ENCODE results near the gene MTRR.
A peak's percentile ranks its signal among the peaks of the same experiment; 100 is the strongest.

The MTRR gene

DNA sequence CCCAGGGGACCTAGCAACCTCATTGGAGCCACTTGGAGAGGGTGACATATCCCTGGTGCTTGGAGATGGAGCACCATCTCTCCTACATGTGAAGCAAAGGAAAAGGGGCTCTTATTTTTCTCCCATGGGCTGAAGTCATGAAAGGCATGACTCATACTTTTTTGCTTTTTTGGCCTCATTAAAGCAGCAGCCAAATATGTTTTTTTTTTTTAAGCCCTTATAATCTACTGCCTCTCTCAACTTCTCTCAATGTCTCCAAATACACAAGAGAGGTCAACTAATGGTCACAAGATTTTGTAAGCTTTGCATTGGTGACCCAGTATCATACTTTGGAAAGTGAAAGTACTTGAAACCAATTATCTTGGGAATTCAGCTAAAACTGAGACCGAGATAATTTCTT lies 16.4 kb upstream of the MTRR start:
- no peak for DNase-seq (ENCODE audit: extremely low spot score)
- ChIA-PET POLR2A (no interaction called here), CTCF (interaction anchor here (1.2 kb wide), 1 partner anchor 36 kb away, joined by 3 read pairs; no protein-coding TSS in a partner anchor)
- TF ChIP-seq, protein P1, sequence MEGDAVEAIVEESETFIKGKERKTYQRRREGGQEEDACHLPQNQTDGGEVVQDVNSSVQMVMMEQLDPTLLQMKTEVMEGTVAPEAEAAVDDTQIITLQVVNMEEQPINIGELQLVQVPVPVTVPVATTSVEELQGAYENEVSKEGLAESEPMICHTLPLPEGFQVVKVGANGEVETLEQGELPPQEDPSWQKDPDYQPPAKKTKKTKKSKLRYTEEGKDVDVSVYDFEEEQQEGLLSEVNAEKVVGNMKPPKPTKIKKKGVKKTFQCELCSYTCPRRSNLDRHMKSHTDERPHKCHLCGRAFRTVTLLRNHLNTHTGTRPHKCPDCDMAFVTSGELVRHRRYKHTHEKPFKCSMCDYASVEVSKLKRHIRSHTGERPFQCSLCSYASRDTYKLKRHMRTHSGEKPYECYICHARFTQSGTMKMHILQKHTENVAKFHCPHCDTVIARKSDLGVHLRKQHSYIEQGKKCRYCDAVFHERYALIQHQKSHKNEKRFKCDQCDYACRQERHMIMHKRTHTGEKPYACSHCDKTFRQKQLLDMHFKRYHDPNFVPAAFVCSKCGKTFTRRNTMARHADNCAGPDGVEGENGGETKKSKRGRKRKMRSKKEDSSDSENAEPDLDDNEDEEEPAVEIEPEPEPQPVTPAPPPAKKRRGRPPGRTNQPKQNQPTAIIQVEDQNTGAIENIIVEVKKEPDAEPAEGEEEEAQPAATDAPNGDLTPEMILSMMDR (IDR thresholded peaks at IDR 0.05; ENCODE audit: control extremely low read depth, extremely low read depth, low read depth, missing control alignments) = no peak

GRCh38 chr5:7852988-7853387 lies 16.0 kb upstream of the MTRR start:
- ChIA-PET CTCF (interaction anchor here (1.2 kb wide), 1 partner anchor 37 kb away, joined by 3 read pairs; no protein-coding TSS in a partner anchor), POLR2A (no interaction called here)
- no peak for DNase-seq (ENCODE audit: extremely low spot score)
- TF ChIP-seq, protein P1 (IDR thresholded peaks at IDR 0.05; ENCODE audit: control extremely low read depth, extremely low read depth, low read depth, missing control alignments) = no peak

- POLR2A ChIA-PET = no interaction called here
- CTCF ChIA-PET = interaction anchor here (1.0 to 2.5 kb wide), 8 partner anchors 10 to 595 kb away, joined by 3 to 12 read pairs (median 4); partner anchors contain the start of genes FASTKD3 and MTRR
- TF ChIP-seq, protein P1 (IDR thresholded peaks at IDR 0.05; ENCODE audit: control extremely low read depth, extremely low read depth, low read depth, missing control alignments) = no peak
- no peak for DNase-seq (ENCODE audit: extremely low spot score)
These were observed 13.3 kb upstream of the MTRR start for GRCh38 chr5:7855611-7856010.

GRCh38 chr5:7856855-7857254 lies 12.1 kb upstream of the MTRR start:
- ChIA-PET POLR2A (no interaction called here), CTCF (interaction anchor here (1.0 to 2.6 kb wide), 9 partner anchors 11 to 1092 kb away, joined by 3 to 12 read pairs (median 5); partner anchors contain the start of genes FASTKD3 and MTRR)
- TF ChIP-seq, protein P1 (IDR thresholded peaks at IDR 0.05; ENCODE audit: control extremely low read depth, extremely low read depth, low read depth, missing control alignments) = peak; percentile 67
- DNase-seq (ENCODE audit: extremely low spot score) = peak; percentile 27

DNA sequence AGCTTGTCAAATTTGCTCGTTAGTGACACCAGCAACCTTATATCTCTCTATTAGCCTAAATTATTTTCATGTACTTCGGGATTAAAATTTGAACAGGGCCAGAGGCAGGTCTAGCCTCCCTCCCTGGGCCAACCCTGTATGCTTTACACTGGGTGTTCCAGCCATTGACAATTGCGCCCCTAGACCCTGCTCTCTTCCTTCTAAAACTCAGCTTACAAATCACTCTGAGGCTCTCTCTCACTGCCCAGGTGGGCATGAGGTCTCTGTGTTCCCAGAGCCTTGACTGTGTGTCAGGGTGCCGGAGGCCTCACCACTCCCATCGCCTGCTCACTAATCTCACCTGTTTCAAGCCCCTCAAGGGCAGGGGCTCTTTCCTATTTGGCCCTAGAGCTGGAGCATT lies 11.6 kb upstream of the MTRR start:
- POLR2A ChIA-PET = no interaction called here
- TF ChIP-seq, protein P1 (IDR thresholded peaks at IDR 0.05; ENCODE audit: control extremely low read depth, extremely low read depth, low read depth, missing control alignments) = no peak
- CTCF ChIA-PET = interaction anchor here (1.0 to 2.6 kb wide), 13 partner anchors 9 to 1093 kb away, joined by 3 to 12 read pairs (median 5); partner anchors contain the start of genes FASTKD3 and MTRR
- no peak for DNase-seq (ENCODE audit: extremely low spot score)

DNA sequence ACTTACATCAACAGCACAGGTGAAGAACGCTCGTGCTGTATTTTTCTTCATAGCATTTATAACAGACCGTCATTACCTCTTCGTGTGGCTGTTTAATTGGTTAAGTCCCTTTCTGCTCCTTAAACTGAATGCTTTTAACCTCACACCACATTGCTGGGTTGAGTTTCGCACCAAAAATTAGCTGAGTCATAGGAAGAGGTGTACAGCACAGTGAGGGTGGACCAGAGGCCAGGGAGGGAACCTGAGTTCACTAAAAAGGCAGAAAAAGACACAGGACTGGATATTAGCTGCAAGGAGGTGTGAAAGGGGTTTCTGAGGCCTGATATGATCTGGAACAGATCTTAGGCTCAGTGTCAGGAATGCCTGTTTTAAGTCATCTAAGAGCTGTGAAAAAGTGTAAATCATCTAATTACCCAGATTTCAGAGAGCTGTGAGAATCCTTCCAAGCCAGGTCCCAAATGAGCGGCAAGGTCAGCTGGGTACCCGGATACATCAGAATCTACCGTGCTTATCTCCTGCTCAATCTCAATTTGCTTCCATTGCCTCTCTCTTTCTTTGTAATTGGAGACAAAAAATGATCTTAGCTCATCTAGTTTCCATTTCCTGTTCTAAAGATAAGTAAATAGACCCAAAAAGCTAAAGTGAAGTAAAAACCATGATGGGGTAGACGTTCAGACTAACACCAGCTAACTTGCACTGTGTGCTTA lies 10.9 kb upstream of the MTRR start:
- CTCF ChIA-PET = interaction anchor here (0.7 to 2.6 kb wide), 13 partner anchors 8 to 1092 kb away, joined by 3 to 11 read pairs (median 4); partner anchors contain the start of genes FASTKD3 and MTRR
- no peak for DNase-seq (ENCODE audit: extremely low spot score)
- POLR2A ChIA-PET = interaction anchor here (1.6 kb wide), 1 partner anchor 11 kb away, joined by 4 read pairs; the partner anchor contains the start of genes FASTKD3 and MTRR
- TF ChIP-seq, protein P1 (IDR thresholded peaks at IDR 0.05; ENCODE audit: control extremely low read depth, extremely low read depth, low read depth, missing control alignments) = no peak

All from GM10248 (cell line).